BJ (cell line): ENCODE data around the gene FADD. TPM values are rescaled to one million over a fixed set of nuclear protein-coding genes. Genes with fewer than 3 reads are reported as not detected.

ENCODE experiments used
- CTCF ChIA-PET: fragments of 350-600 bp; formaldehyde crosslinking; extraction: SDS; loops from one replicate; lab custom pipeline; 2021; ENCODE audit warnings: antibody characterized with exemption, inconsistent platforms; lab: Yijun Ruan, JAX
- POLR2A ChIA-PET: fragments of 300-600 bp; sonication (Branson Sonifier 250); formaldehyde crosslinking; extraction: SDS; loops from one replicate; lab custom pipeline; 2021; ENCODE audit warnings: antibody characterized with exemption; lab: Charles Lee
- DNase-seq: peaks from one replicate; pipeline ENCODE4 v3.0.0-alpha.2; 2011; ENCODE audit warnings: low read depth
- H3K27me3 ChIP-seq: 2 replicates; pipeline ENCODE4 v1.6.0; 2011; ENCODE audit warnings: low read length; ENCODE audit not compliant: control insufficient read depth, insufficient read depth
- H3K36me3 ChIP-seq: 2 replicates; pipeline ENCODE4 v1.5.1; 2011; ENCODE audit warnings: low read length; ENCODE audit not compliant: control insufficient read depth, insufficient read depth
- H3K4me3 ChIP-seq: 2 replicates; pipeline ENCODE4 v1.5.1; 2011; ENCODE audit warnings: low read depth, mild to moderate bottlenecking, control low read depth, low read length
- CTCF ChIP-seq: IDR thresholded peaks from 2 replicates; pipeline ENCODE4 v1.5.1; 2011; ENCODE audit warnings: low read depth, mild to moderate bottlenecking, control low read depth, inconsistent platforms, low read length, moderate library complexity; ENCODE audit not compliant: insufficient read depth
- polyA plus RNA-seq: library from polyadenylated mRNA; depleted of rRNA; stranded (reverse); fragments of >200 nt; gene quantifications from 2 replicates; pipeline ENCODE4 v1.2.3, GENCODE V29; 2011

Gene FADD
- polyA plus RNA-seq, 1 experiment, result 41.3 TPM

- CTCF ChIA-PET, result interaction anchor here (1.1 kb wide), 1 partner anchor 28 kb away, joined by 3 read pairs; no protein-coding TSS in a partner anchor
- H3K4me3 ChIP-seq, result no peak overlapping the region
Observed at GRCh38 chr11:70167723-70168404, 35.2 kb upstream of the FADD start.

GRCh38 chr11:70168405-70168754, 34.7 kb upstream of the FADD start:
- H3K36me3 ChIP-seq, result no peaks in the 10 kb centered on the region
- no peak overlapping the region for H3K4me3 ChIP-seq
- ChIA-PET CTCF (interaction anchor here (1.1 kb wide), 2 partner anchors 23 to 27 kb away, joined by 3 read pairs; no protein-coding TSS in a partner anchor), POLR2A (no interaction called here)
- peaks cover 2% of the 10 kb centered on the region for H3K27me3 ChIP-seq
- no peak for DNase-seq
- no peak for TF ChIP-seq CTCF

More at GRCh38 chr11:70167723-70168404, 35.2 kb upstream of the FADD start:
- POLR2A ChIA-PET, result no interaction called here
- H3K36me3 ChIP-seq, result no peaks in the 10 kb centered on the region
- no peak for DNase-seq
- H3K27me3 ChIP-seq, result peaks cover 2% of the 10 kb centered on the region
- TF ChIP-seq CTCF, result no peak

GRCh38 chr11:70169127-70169526, 34.0 kb upstream of the FADD start:
- CTCF ChIA-PET, result interaction anchor here (1.1 to 1.6 kb wide), 2 partner anchors 23 to 251 kb away, joined by 3 read pairs; no protein-coding TSS in a partner anchor
- TF ChIP-seq CTCF, result no peak
- Histone ChIP-seq H3K27me3 (peaks cover 2% of the 10 kb centered on the region), H3K4me3 (no peak overlapping the region), H3K36me3 (no peaks in the 10 kb centered on the region)
- DNase-seq, result no peak
- POLR2A ChIA-PET, result no interaction called here

GRCh38 chr11:70169632-70170031, 33.5 kb upstream of the FADD start:
- ChIA-PET POLR2A (no interaction called here), CTCF (interaction anchor here (0.6 to 1.6 kb wide), 5 partner anchors 9 to 251 kb away, joined by 3 to 7 read pairs (median 3); no protein-coding TSS in a partner anchor)
- TF ChIP-seq CTCF, result no peak
- Histone ChIP-seq H3K27me3 (peaks cover 2% of the 10 kb centered on the region), H3K4me3 (no peak overlapping the region), H3K36me3 (no peaks in the 10 kb centered on the region)
- no peak for DNase-seq

GRCh38 chr11:70170596-70171210, 32.4 kb upstream of the FADD start:
- no peak for DNase-seq

More at GRCh38 chr11:70170596-70171210, 32.4 kb upstream of the FADD start:
- TF ChIP-seq CTCF, result no peak
- CTCF ChIA-PET, result interaction anchor here (0.6 to 1.7 kb wide), 5 partner anchors 9 to 252 kb away, joined by 3 to 4 read pairs (median 3); no protein-coding TSS in a partner anchor
- POLR2A ChIA-PET, result no interaction called here
- peaks cover 2% of the 10 kb centered on the region for H3K27me3 ChIP-seq
- H3K4me3 ChIP-seq, result no peak overlapping the region
- no peaks in the 10 kb centered on the region for H3K36me3 ChIP-seq
